ENCODE results near the gene TSPAN9. TPM values are rescaled to one million over a fixed set of nuclear protein-coding genes. Genes with fewer than 3 reads are reported as not detected.

Gene TSPAN9
- total and polyA plus RNA-seq, 4 donors, result 17.4 to 62.9 (median 34.2) TPM

- DNase-seq (ENCODE audit: low spot score), result no peak
These were observed 29.2 kb upstream of the TSPAN9 start for GRCh38 chr12:3047961-3048360.

DNA sequence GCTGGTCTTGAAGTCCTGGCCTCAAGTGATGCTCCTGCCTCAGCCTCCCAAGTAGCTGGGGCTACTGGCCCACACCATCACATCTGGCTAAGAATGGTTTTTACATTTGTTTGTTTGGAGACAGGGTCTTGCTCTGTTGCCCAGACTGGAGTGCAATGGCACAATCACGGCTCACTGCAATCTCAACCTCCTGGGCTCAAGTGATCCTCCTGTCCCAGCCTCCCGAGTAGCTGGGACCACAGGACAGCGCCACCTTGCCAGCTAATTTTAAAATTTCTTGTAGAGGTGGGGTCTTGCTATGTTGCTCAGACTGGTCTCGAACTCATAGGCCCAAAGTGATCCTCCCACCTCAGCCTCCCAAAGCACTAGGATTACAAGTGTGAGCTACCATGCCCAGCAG, 28.6 kb upstream of the TSPAN9 start:
- Histone ChIP-seq H3K36me3 (ENCODE audit: control insufficient read depth in 4 of 4, insufficient read depth in 3 of 4, low read depth in 1 of 4, low read length in 3 of 4) (no peaks in the 10 kb centered on the region), H3K27me3 (ENCODE audit: control insufficient read depth in 4 of 4, insufficient read depth in 4 of 4, low read length in 3 of 4) (no peaks in the 10 kb centered on the region), H3K27ac (ENCODE audit: low read depth in 1 of 2, low read length in 2 of 2) (no peak overlapping the region), H3K4me1 (ENCODE audit: control insufficient read depth in 4 of 4, insufficient read depth in 4 of 4, low read length in 3 of 4) (no peaks in the 10 kb centered on the region), H3K9me3 (ENCODE audit: control insufficient read depth in 4 of 4, low read length in 3 of 4) (no peaks in the 10 kb centered on the region), H3K9ac (ENCODE audit: low read depth in 1 of 2, low read length in 2 of 2) (no peak overlapping the region), H3K4me3 (ENCODE audit: low read depth in 1 of 3, low read length in 3 of 3) (no peak overlapping the region)
- TF ChIP-seq YY1 (IDR thresholded peaks at IDR 0.05) (no peak), HNF4G (IDR thresholded peaks at IDR 0.05) (no peak), SP1 (IDR thresholded peaks at IDR 0.05) (no peak), TAF1 (conservative IDR thresholded peaks at IDR 0.05) (no peak), GABPA (IDR thresholded peaks at IDR 0.05 in 1 of 2, conservative IDR thresholded peaks at IDR 0.05 in 1 of 2) (no peak), FOXA2 (IDR thresholded peaks at IDR 0.05) (no peak), REST (IDR thresholded peaks at IDR 0.05) (no peak)
- TF ChIP-seq, protein P1, sequence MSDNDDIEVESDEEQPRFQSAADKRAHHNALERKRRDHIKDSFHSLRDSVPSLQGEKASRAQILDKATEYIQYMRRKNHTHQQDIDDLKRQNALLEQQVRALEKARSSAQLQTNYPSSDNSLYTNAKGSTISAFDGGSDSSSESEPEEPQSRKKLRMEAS (IDR thresholded peaks at IDR 0.05), result no peak
- DNase-seq (ENCODE audit: low spot score), result no peak
- WGBS, result 98% methylated on average over 4 of the region's 4 CpGs

More at GRCh38 chr12:3047961-3048360, 29.2 kb upstream of the TSPAN9 start:
- Histone ChIP-seq H3K36me3 (ENCODE audit: control insufficient read depth in 4 of 4, insufficient read depth in 3 of 4, low read depth in 1 of 4, low read length in 3 of 4) (no peaks in the 10 kb centered on the region), H3K9me3 (ENCODE audit: control insufficient read depth in 4 of 4, low read length in 3 of 4) (no peaks in the 10 kb centered on the region), H3K27ac (ENCODE audit: low read depth in 1 of 2, low read length in 2 of 2) (no peak overlapping the region), H3K4me3 (ENCODE audit: low read depth in 1 of 3, low read length in 3 of 3) (no peak overlapping the region), H3K9ac (ENCODE audit: low read depth in 1 of 2, low read length in 2 of 2) (no peak overlapping the region), H3K4me1 (ENCODE audit: control insufficient read depth in 4 of 4, insufficient read depth in 4 of 4, low read length in 3 of 4) (no peaks in the 10 kb centered on the region), H3K27me3 (ENCODE audit: control insufficient read depth in 4 of 4, insufficient read depth in 4 of 4, low read length in 3 of 4) (no peaks in the 10 kb centered on the region)
- TF ChIP-seq FOXA2 (IDR thresholded peaks at IDR 0.05) (no peak), HNF4G (IDR thresholded peaks at IDR 0.05) (no peak), TAF1 (conservative IDR thresholded peaks at IDR 0.05) (no peak), JUND (IDR thresholded peaks at IDR 0.05) (no peak), REST (IDR thresholded peaks at IDR 0.05) (no peak), FOXA1 (IDR thresholded peaks at IDR 0.05) (no peak)
- 52% methylated on average over 8 of the region's 8 CpGs for WGBS

GRCh38 chr12:3049176-3049575, 28.0 kb upstream of the TSPAN9 start:
- no peak overlapping the region for H3K27ac ChIP-seq (ENCODE audit: low read depth in 1 of 2, low read length in 2 of 2)
- no peaks in the 10 kb centered on the region for H3K4me1 ChIP-seq (ENCODE audit: control insufficient read depth in 4 of 4, insufficient read depth in 4 of 4, low read length in 3 of 4)
- DNase-seq (ENCODE audit: low spot score), result no peak
- H3K9ac ChIP-seq (ENCODE audit: low read depth in 1 of 2, low read length in 2 of 2), result no peak overlapping the region
- 67% methylated on average over 9 of the region's 9 CpGs for WGBS
- H3K27me3 ChIP-seq (ENCODE audit: control insufficient read depth in 4 of 4, insufficient read depth in 4 of 4, low read length in 3 of 4), result no peaks in the 10 kb centered on the region
- no peaks in the 10 kb centered on the region for H3K9me3 ChIP-seq (ENCODE audit: control insufficient read depth in 4 of 4, low read length in 3 of 4)
- H3K36me3 ChIP-seq (ENCODE audit: control insufficient read depth in 4 of 4, insufficient read depth in 3 of 4, low read depth in 1 of 4, low read length in 3 of 4), result no peaks in the 10 kb centered on the region
- no peak overlapping the region for H3K4me3 ChIP-seq (ENCODE audit: low read depth in 1 of 3, low read length in 3 of 3)
- no peak for TF ChIP-seq NR2F2 (IDR thresholded peaks at IDR 0.05)
- TF ChIP-seq RAD21 (IDR thresholded peaks at IDR 0.05), result no peak
- no peak for TF ChIP-seq JUND (IDR thresholded peaks at IDR 0.05)
- TF ChIP-seq REST (IDR thresholded peaks at IDR 0.05), result no peak
- TF ChIP-seq RXRA (IDR thresholded peaks at IDR 0.05), result no peak
- TF ChIP-seq SP1 (IDR thresholded peaks at IDR 0.05), result no peak
- TF ChIP-seq YY1 (IDR thresholded peaks at IDR 0.05), result no peak
- TF ChIP-seq, protein P2, sequence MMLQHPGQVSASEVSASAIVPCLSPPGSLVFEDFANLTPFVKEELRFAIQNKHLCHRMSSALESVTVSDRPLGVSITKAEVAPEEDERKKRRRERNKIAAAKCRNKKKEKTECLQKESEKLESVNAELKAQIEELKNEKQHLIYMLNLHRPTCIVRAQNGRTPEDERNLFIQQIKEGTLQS (IDR thresholded peaks at IDR 0.05), result no peak
- TF ChIP-seq, protein P1 (IDR thresholded peaks at IDR 0.05), result no peak
- no peak for TF ChIP-seq HNF4A (conservative IDR thresholded peaks at IDR 0.05)

Data from liver (tissue), 9 donors.